Measurements from ENCODE around the gene KLHL8. TPM values are rescaled to one million over a fixed set of nuclear protein-coding genes. Genes with fewer than 3 reads are reported as not detected.

KLHL8 gene
- total RNA-seq: 1 to 10 TPM; 6.3 to 7.0 TPM
- 8.2 TPM for polyA plus RNA-seq (2013, experiment 1 of 2)
- 9.1 TPM for polyA plus RNA-seq (2013, experiment 2 of 2)
- total RNA-seq: 14.8 to 63.6 (median 34.4) reads per million in 172 experiments

- peak; percentile 88 for ATAC-seq (ENCODE audit: poor library complexity)
- no peaks in the 10 kb centered on the region for H3K9me3 Mint-ChIP-seq
Measured at GRCh38 chr4:87220094-87220822, at the start of gene KLHL8. Gene KLHL8, minus strand, starts transcription at chr4:87220618. Its CDS starts 25,079 bp downstream, at chr4:87195539.

GRCh38 chr4:87270144-87270543, 49.7 kb upstream of the KLHL8 start:
- no peak overlapping the region for H3K4me3 Mint-ChIP-seq
- ChIA-PET CTCF (no interaction called here), POLR2A (no interaction called here)
- peaks cover 0 to 5% of the 10 kb centered on the region in 2 experiments for H3K27me3 ChIP-seq (ENCODE audit: control insufficient read depth in 1 of 2, insufficient read depth in 2 of 2, low read length in 2 of 2)
- TF ChIP-seq, protein P1, sequence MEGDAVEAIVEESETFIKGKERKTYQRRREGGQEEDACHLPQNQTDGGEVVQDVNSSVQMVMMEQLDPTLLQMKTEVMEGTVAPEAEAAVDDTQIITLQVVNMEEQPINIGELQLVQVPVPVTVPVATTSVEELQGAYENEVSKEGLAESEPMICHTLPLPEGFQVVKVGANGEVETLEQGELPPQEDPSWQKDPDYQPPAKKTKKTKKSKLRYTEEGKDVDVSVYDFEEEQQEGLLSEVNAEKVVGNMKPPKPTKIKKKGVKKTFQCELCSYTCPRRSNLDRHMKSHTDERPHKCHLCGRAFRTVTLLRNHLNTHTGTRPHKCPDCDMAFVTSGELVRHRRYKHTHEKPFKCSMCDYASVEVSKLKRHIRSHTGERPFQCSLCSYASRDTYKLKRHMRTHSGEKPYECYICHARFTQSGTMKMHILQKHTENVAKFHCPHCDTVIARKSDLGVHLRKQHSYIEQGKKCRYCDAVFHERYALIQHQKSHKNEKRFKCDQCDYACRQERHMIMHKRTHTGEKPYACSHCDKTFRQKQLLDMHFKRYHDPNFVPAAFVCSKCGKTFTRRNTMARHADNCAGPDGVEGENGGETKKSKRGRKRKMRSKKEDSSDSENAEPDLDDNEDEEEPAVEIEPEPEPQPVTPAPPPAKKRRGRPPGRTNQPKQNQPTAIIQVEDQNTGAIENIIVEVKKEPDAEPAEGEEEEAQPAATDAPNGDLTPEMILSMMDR (IDR thresholded peaks at IDR 0.05): no peak
- no peak overlapping the region for H3K27ac ChIP-seq (ENCODE audit: low read depth in 1 of 2, low read length in 2 of 2)
- no peaks in the 10 kb centered on the region for H3K36me3 Mint-ChIP-seq (ENCODE audit: low read depth)
- H3K27me3 Mint-ChIP-seq: peaks cover 9% of the 10 kb centered on the region
- H3K4me1 Mint-ChIP-seq (ENCODE audit: low read depth): no peaks in the 10 kb centered on the region
- no peak overlapping the region for H3K27ac Mint-ChIP-seq
- no peak for ATAC-seq (ENCODE audit: poor library complexity)
- H3K4me1 ChIP-seq (ENCODE audit: insufficient read depth, low read length): no peaks in the 10 kb centered on the region
- H3K36me3 ChIP-seq (ENCODE audit: insufficient read depth, low read length): no peaks in the 10 kb centered on the region
- intact Hi-C loops (cut with DNase I, micrococcal nuclease): loop anchor here (1.0 to 5.0 kb wide), 2 partner anchors 195 to 197 kb away; no protein-coding TSS in a partner anchor
- H3K4me3 ChIP-seq (ENCODE audit: low read length): no peak overlapping the region
- no peaks in the 10 kb centered on the region for H3K9me3 ChIP-seq (ENCODE audit: control insufficient read depth in 1 of 2, insufficient read depth in 1 of 2, low read length in 2 of 2)
- DNase-seq: peak in 4 of 14 experiments; percentile 6 to 13 (median 8)
- H3K9me3 Mint-ChIP-seq: no peaks in the 10 kb centered on the region

More at GRCh38 chr4:87220094-87220822, at the start of gene KLHL8:
- intact Hi-C loops (cut with DNase I, micrococcal nuclease): loop anchor here (2.0 to 10.0 kb wide), 4 partner anchors 15 to 1895 kb away; partner anchors contain the start of genes AFF1 (in 1 of the 2) and TIGD2 (in 1 of the 2)
- TF ChIP-seq, protein P1 (IDR thresholded peaks at IDR 0.05): no peak
- H3K4me1 ChIP-seq (ENCODE audit: insufficient read depth, low read length): peaks cover 24% of the 10 kb centered on the region
- CTCF ChIA-PET: interaction anchor here (0.7 to 2.8 kb wide), 11 partner anchors 11 to 298 kb away, joined by 3 to 10 read pairs (median 3); partner anchors contain the start of gene AFF1
- H3K27me3 Mint-ChIP-seq: no peaks in the 10 kb centered on the region
- peaks cover 7% of the 10 kb centered on the region for H3K36me3 Mint-ChIP-seq (ENCODE audit: low read depth)
- H3K4me1 Mint-ChIP-seq (ENCODE audit: low read depth): peaks cover 24% of the 10 kb centered on the region
- peak within 1 kb of the TSS; percentile 96 for H3K4me3 ChIP-seq (ENCODE audit: low read length)
- no peaks in the 10 kb centered on the region for H3K9me3 ChIP-seq (ENCODE audit: control insufficient read depth in 1 of 2, insufficient read depth in 1 of 2, low read length in 2 of 2)
- no peaks in the 10 kb centered on the region for H3K27me3 ChIP-seq (ENCODE audit: control insufficient read depth in 1 of 2, insufficient read depth in 2 of 2, low read length in 2 of 2)
- peak within 1 kb of the TSS; percentile 79 to 88 for H3K27ac ChIP-seq (ENCODE audit: low read depth in 1 of 2, low read length in 2 of 2)
- POLR2A ChIA-PET: interaction anchor here (0.8 to 3.0 kb wide), 11 partner anchors 10 to 1892 kb away, joined by 3 to 24 read pairs (median 6); partner anchors contain the start of genes AFF1, HSD17B11 and NUDT9
- peak within 1 kb of the TSS; percentile 88 for H3K27ac Mint-ChIP-seq
- H3K36me3 ChIP-seq (ENCODE audit: insufficient read depth, low read length): no peaks in the 10 kb centered on the region
- peak within 1 kb of the TSS; percentile 96 for H3K4me3 Mint-ChIP-seq
- DNase-seq: peak; percentile 71 to 94 (median 83)

DNA sequence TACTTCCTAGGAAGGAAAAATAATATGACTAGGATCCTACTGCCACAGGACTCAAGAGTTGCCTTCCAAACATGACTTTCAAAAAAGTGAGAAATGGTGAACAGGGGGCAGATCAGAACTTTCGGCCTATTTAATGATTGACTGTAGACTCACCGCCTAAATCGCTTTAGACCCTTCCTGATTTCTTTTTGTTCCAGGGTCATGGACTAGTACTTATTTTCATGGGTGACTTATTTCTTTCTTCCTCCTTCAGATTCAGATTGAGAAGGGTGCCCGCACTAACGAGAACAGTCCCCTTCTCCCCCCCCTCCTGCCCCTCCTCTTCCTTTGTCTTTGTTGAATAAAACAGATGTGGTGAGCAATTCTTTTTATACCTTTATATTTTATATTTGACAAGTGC, 48.0 kb upstream of the KLHL8 start:
- intact Hi-C loops (cut with DNase I, micrococcal nuclease): no loop called here

More for the DNA sequence above, 48.0 kb upstream of the KLHL8 start:
- ChIA-PET CTCF (no interaction called here), POLR2A (no interaction called here)
- ATAC-seq (ENCODE audit: poor library complexity) (no peak), DNase-seq (no peak)
- no peak overlapping the region for H3K4me3 ChIP-seq (ENCODE audit: low read length)
- H3K36me3 Mint-ChIP-seq (ENCODE audit: low read depth): no peaks in the 10 kb centered on the region
- no peaks in the 10 kb centered on the region for H3K9me3 ChIP-seq (ENCODE audit: control insufficient read depth in 1 of 2, insufficient read depth in 1 of 2, low read length in 2 of 2)
- no peak overlapping the region for H3K27ac Mint-ChIP-seq
- TF ChIP-seq, protein P1 (IDR thresholded peaks at IDR 0.05): no peak
- peaks cover 9% of the 10 kb centered on the region for H3K27me3 Mint-ChIP-seq
- no peak overlapping the region for H3K4me3 Mint-ChIP-seq
- no peaks in the 10 kb centered on the region for H3K36me3 ChIP-seq (ENCODE audit: insufficient read depth, low read length)
- H3K4me1 ChIP-seq (ENCODE audit: insufficient read depth, low read length): no peaks in the 10 kb centered on the region
- no peaks in the 10 kb centered on the region for H3K9me3 Mint-ChIP-seq
- peaks cover 0 to 5% of the 10 kb centered on the region in 2 experiments for H3K27me3 ChIP-seq (ENCODE audit: control insufficient read depth in 1 of 2, insufficient read depth in 2 of 2, low read length in 2 of 2)
- no peaks in the 10 kb centered on the region for H3K4me1 Mint-ChIP-seq (ENCODE audit: low read depth)
- H3K27ac ChIP-seq (ENCODE audit: low read depth in 1 of 2, low read length in 2 of 2): no peak overlapping the region
